Measurements from ENCODE around the gene WNT3A. TPM values are rescaled to one million over a fixed set of nuclear protein-coding genes. Genes with fewer than 3 reads are reported as not detected.

WNT3A gene
- total RNA-seq, 2 experiments from 2014 or later = not detected

- DNase-seq = no peak
- Mint-ChIP-seq H3K4me1 (peaks cover 57% of the 10 kb centered on the region), H3K27ac (peak overlapping the region; percentile 92), H3K4me3 (peak overlapping the region; percentile 88), H3K36me3 (peaks cover 45% of the 10 kb centered on the region), H3K9me3 (no peaks in the 10 kb centered on the region), H3K27me3 (no peaks in the 10 kb centered on the region)
These were observed 77.1 kb downstream of the WNT3A start for GRCh38 chr1:228083871-228084278.

GRCh38 chr1:228084325-228084724 is 77.5 kb downstream of the WNT3A start:
- peak overlapping the region; percentile 88 for H3K4me3 Mint-ChIP-seq
- peak overlapping the region; percentile 92 for H3K27ac Mint-ChIP-seq
- no peak for DNase-seq
- no peaks in the 10 kb centered on the region for H3K9me3 Mint-ChIP-seq
- H3K27me3 Mint-ChIP-seq = no peaks in the 10 kb centered on the region
- H3K36me3 Mint-ChIP-seq = peaks cover 48% of the 10 kb centered on the region
- peaks cover 60% of the 10 kb centered on the region for H3K4me1 Mint-ChIP-seq

GRCh38 chr1:228084797-228085196 is 78.0 kb downstream of the WNT3A start:
- H3K4me3 Mint-ChIP-seq = peak overlapping the region; percentile 88
- no peak for DNase-seq
- H3K4me1 Mint-ChIP-seq = peaks cover 63% of the 10 kb centered on the region

GRCh38 chr1:228085287-228085951 is 78.6 kb downstream of the WNT3A start:
- peak overlapping the region; percentile 92 for H3K27ac Mint-ChIP-seq
- no peak for DNase-seq
- H3K9me3 Mint-ChIP-seq = no peaks in the 10 kb centered on the region
- peaks cover 50% of the 10 kb centered on the region for H3K36me3 Mint-ChIP-seq
- H3K4me1 Mint-ChIP-seq = peaks cover 68% of the 10 kb centered on the region
- H3K27me3 Mint-ChIP-seq = no peaks in the 10 kb centered on the region
- peak overlapping the region; percentile 88 for H3K4me3 Mint-ChIP-seq

More at GRCh38 chr1:228084797-228085196, 78.0 kb downstream of the WNT3A start:
- Mint-ChIP-seq H3K27me3 (no peaks in the 10 kb centered on the region), H3K36me3 (peaks cover 48% of the 10 kb centered on the region), H3K9me3 (no peaks in the 10 kb centered on the region), H3K27ac (peak overlapping the region; percentile 92)

- no peak for DNase-seq
- Mint-ChIP-seq H3K4me1 (peaks cover 82% of the 10 kb centered on the region), H3K4me3 (peak overlapping the region; percentile 61), H3K27me3 (no peaks in the 10 kb centered on the region), H3K36me3 (peaks cover 69% of the 10 kb centered on the region), H3K9me3 (no peaks in the 10 kb centered on the region), H3K27ac (peak overlapping the region; percentile 81)
These were observed 81.0 kb downstream of the WNT3A start for GRCh38 chr1:228087771-228088251.

GRCh38 chr1:228088586-228089498 is 82.0 kb downstream of the WNT3A start:
- peak overlapping the region; percentile 43 for H3K4me3 Mint-ChIP-seq
- peak overlapping the region; percentile 90 for H3K27ac Mint-ChIP-seq
- H3K36me3 Mint-ChIP-seq = peaks cover 72% of the 10 kb centered on the region
- no peaks in the 10 kb centered on the region for H3K27me3 Mint-ChIP-seq
- no peaks in the 10 kb centered on the region for H3K9me3 Mint-ChIP-seq
- no peak for DNase-seq
- peaks cover 79% of the 10 kb centered on the region for H3K4me1 Mint-ChIP-seq

- H3K36me3 Mint-ChIP-seq = peaks cover 72% of the 10 kb centered on the region
- H3K27me3 Mint-ChIP-seq = no peaks in the 10 kb centered on the region
- H3K4me3 Mint-ChIP-seq = no peak overlapping the region
- peak overlapping the region; percentile 90 for H3K27ac Mint-ChIP-seq
- peaks cover 6% of the 10 kb centered on the region for H3K9me3 Mint-ChIP-seq
- DNase-seq = no peak
- H3K4me1 Mint-ChIP-seq = peaks cover 74% of the 10 kb centered on the region
These were observed 83.0 kb downstream of the WNT3A start for GRCh38 chr1:228089519-228090380.

GRCh38 chr1:228090613-228091081 is 83.8 kb downstream of the WNT3A start:
- H3K36me3 Mint-ChIP-seq = peaks cover 72% of the 10 kb centered on the region
- H3K9me3 Mint-ChIP-seq = peaks cover 11% of the 10 kb centered on the region
- peak overlapping the region; percentile 63 for H3K27ac Mint-ChIP-seq
- no peak overlapping the region for H3K4me3 Mint-ChIP-seq
- H3K4me1 Mint-ChIP-seq = peaks cover 72% of the 10 kb centered on the region
- DNase-seq = no peak
- no peaks in the 10 kb centered on the region for H3K27me3 Mint-ChIP-seq

DNA sequence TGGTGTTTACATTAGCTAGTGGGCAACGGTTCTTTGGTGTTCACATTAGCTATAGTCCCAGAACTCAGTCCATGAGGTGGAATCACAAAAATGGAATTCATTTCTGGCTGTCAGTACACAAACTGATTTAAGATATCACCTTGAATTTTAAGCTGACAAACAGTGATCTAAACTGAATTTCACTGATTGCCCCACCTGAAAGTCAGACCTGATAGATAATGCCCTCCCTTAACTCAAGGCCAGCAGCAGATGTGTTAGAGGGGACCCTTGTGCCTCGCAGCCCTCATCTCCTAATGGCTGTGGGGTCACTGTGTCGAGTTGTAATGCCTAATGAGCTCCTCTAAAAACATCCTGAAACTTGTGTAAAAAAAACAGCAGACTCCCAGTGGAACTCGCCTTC is 84.3 kb downstream of the WNT3A start:
- H3K36me3 Mint-ChIP-seq = peaks cover 74% of the 10 kb centered on the region
- H3K27ac Mint-ChIP-seq = peak overlapping the region; percentile 20
- no peak overlapping the region for H3K4me3 Mint-ChIP-seq
- no peaks in the 10 kb centered on the region for H3K27me3 Mint-ChIP-seq
- DNase-seq = no peak
- peaks cover 11% of the 10 kb centered on the region for H3K9me3 Mint-ChIP-seq
- H3K4me1 Mint-ChIP-seq = peaks cover 68% of the 10 kb centered on the region

DNA sequence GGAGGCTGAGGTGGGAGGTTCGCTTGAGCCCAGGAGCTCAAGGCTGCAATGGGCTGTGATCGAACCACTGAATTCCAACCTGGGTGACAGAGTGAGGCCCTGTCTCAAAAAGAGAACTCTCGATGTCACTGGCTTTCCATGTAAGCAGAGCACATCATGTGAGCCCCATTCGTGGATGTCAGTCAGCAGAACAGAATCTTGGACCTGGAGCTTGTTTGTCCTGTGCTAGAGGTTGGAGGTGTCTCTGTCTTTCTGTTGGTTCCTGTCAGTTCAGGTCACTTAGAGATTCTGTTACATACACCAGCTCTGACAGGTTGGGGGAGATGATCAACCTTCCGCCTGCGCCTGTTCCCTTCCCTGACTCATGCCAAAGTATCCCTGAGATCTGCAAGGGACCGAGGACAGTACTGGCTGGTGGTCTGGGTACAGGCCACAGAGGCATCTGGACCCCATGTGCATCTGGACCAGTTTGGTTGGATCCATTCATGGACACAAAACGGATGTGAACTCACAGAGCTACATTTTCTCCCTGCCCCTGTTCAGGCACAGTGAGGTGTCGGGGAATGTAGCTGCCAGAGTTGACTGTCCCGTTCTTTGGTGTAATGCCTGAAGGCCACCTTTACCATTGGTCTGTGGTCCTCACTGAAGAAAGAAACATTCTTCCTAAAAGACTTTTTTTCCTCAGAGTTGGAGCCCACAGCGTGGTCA is 85.7 kb downstream of the WNT3A start:
- Mint-ChIP-seq H3K27ac (no peak overlapping the region), H3K9me3 (peaks cover 11% of the 10 kb centered on the region), H3K27me3 (no peaks in the 10 kb centered on the region), H3K4me3 (no peak overlapping the region), H3K36me3 (peaks cover 74% of the 10 kb centered on the region), H3K4me1 (peaks cover 54% of the 10 kb centered on the region)
- no peak for DNase-seq

DNA sequence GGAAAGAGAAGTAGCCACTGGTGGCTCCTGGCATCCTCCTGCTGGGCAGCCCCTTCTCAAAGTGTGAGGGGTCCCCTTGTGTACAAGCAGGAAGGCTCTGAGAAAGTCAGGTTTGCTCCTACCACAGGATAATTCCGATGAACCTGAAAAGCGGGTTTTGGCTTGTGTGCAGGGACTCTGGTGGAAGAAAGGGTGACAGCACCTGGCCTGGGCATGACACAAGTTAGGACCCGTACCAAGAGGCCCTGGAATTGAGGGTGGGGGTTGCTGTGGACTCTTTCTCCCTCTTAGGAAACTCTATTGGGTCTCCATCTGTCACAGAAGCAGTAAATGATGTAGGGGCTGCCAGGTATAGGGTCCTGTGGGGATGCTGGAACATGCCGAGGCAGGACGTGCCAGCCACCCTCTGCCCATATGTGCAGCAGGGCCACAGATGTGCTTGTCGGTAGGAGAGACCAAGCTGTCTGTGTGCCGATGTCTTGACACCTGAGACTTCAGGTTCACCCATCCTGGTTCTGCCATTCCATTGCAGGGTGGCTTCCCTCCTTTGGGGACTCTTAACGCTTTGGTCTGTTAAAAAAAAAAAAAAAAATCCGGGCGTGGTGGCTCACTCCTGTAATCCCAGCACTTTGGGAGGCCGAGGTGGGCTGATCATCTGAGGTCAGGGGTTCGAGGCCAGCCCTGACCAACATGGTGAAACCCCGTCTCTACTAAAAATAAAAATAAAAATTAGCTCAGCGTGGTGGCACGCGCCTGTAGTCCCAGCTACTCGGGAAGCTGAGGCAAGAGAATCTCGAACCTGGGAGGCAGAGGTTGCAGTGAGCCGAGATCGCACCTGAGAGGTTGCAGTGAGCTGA is 86.5 kb downstream of the WNT3A start:
- Mint-ChIP-seq H3K4me1 (peaks cover 46% of the 10 kb centered on the region), H3K36me3 (peaks cover 72% of the 10 kb centered on the region), H3K4me3 (no peak overlapping the region), H3K27ac (no peak overlapping the region), H3K27me3 (no peaks in the 10 kb centered on the region), H3K9me3 (peaks cover 11% of the 10 kb centered on the region)
- DNase-seq = no peak

GRCh38 chr1:228094432-228095016 is 87.7 kb downstream of the WNT3A start:
- peaks cover 72% of the 10 kb centered on the region for H3K36me3 Mint-ChIP-seq
- H3K27ac Mint-ChIP-seq = no peak overlapping the region

GRCh38 chr1:228095161-228095560 is 88.4 kb downstream of the WNT3A start:
- Mint-ChIP-seq H3K9me3 (peaks cover 11% of the 10 kb centered on the region), H3K36me3 (peaks cover 73% of the 10 kb centered on the region), H3K27me3 (no peaks in the 10 kb centered on the region), H3K27ac (no peak overlapping the region), H3K4me1 (peaks cover 28% of the 10 kb centered on the region), H3K4me3 (no peak overlapping the region)
- DNase-seq = no peak

More at GRCh38 chr1:228094432-228095016, 87.7 kb downstream of the WNT3A start:
- Mint-ChIP-seq H3K4me3 (no peak overlapping the region), H3K27me3 (no peaks in the 10 kb centered on the region), H3K4me1 (peaks cover 34% of the 10 kb centered on the region), H3K9me3 (peaks cover 11% of the 10 kb centered on the region)
- no peak for DNase-seq

All from activated naive CD8-positive, alpha-beta T cell treated with anti-CD3 and anti-CD28 coated beads for 36 hours (primary cell).